Activated T-helper 1 cell treated with anti-CD3 and anti-CD28 coated beads, Interleukin-12 subunit alpha, Interleukin-12 subunit beta, Interleukin-2, Interleukin-4 antibody, amounts not matched to agents 30 ng/mL and 10 ng/mL and 1 ng/mL, durations not matched to agents 14 hours and 24 hours and 36 hours (primary cell): Measurements from ENCODE around the gene PTCD2. TPM values are rescaled to one million over a fixed set of nuclear protein-coding genes. Genes with fewer than 3 reads are reported as not detected.

Source experiments
- total RNA-seq: library from RNA; stranded (reverse); gene quantifications from 2 replicates; pipeline ENCODE4 v1.2.3, GENCODE V29; 2022

The PTCD2 gene
- total RNA-seq, 1 donor from 2014 or later = 16.9 TPM

Other genes with a start within 250 kb of the PTCD2 start
- gene MAP1B, start 212.9 kb upstream of the PTCD2 start, total RNA-seq = not detected in 2 replicates
- 80.1 and 88.2 TPM in 2 replicates for gene MRPS27, start 133 bp upstream of the PTCD2 start, total RNA-seq
- gene ZNF366, start 187.0 kb downstream of the PTCD2 start, total RNA-seq = not detected in 2 replicates